Aorta (tissue), 5 donors: ENCODE data around the gene ACSL3. TPM values are rescaled to one million over a fixed set of nuclear protein-coding genes. Genes with fewer than 3 reads are reported as not detected.

ENCODE experiments used
- ATAC-seq: fragments of 200-7000 bp; cut with Tn5 transposase; one replicate; pipeline ENCODE4 v1.9.1; 2022; ENCODE audit warnings: moderate library complexity; ENCODE audit not compliant: low FRiP score
- DNase-seq, 2 donors: peaks; one replicate each; pipeline ENCODE4 v3.0.0-alpha.2; 2020
- H3K27ac ChIP-seq, 2 donors: one replicate each; pipeline ENCODE4 v1.5.1; 2013; ENCODE audit warnings: low read length in 2 of 2, mild to moderate bottlenecking in 2 of 2, moderate library complexity in 2 of 2, control low read depth in 1 of 2, inconsistent platforms in 1 of 2, low read depth in 1 of 2
- H3K27me3 ChIP-seq, 2 donors: one replicate each; pipeline ENCODE4 v1.6.1; 2013; ENCODE audit warnings: control low read depth in 1 of 2, low read length in 1 of 2, mild to moderate bottlenecking in 1 of 2, moderate library complexity in 1 of 2; ENCODE audit not compliant: insufficient read depth in 2 of 2, control insufficient read depth in 1 of 2
- H3K36me3 ChIP-seq, 2 donors: one replicate each; pipeline ENCODE4 v1.6.1; 2013; ENCODE audit warnings: control low read depth in 1 of 2, low read length in 1 of 2, mild to moderate bottlenecking in 1 of 2; ENCODE audit not compliant: insufficient read depth in 2 of 2, control insufficient read depth in 1 of 2
- H3K4me1 ChIP-seq, 2 donors: one replicate each; pipeline ENCODE4 v1.6.1; 2013; ENCODE audit warnings: low read length in 2 of 2, control low read depth in 1 of 2, mild to moderate bottlenecking in 1 of 2, moderate library complexity in 1 of 2; ENCODE audit not compliant: insufficient read depth in 2 of 2, control insufficient read depth in 1 of 2
- H3K4me3 ChIP-seq, 2 donors: one replicate each; pipeline ENCODE4 v1.5.1; 2013; ENCODE audit warnings: low read length in 2 of 2, control low read depth in 1 of 2, mild to moderate bottlenecking in 1 of 2
- H3K9me3 ChIP-seq: one replicate; pipeline ENCODE4 v1.6.1; 2013; ENCODE audit warnings: mild to moderate bottlenecking, low read length; ENCODE audit not compliant: control insufficient read depth
- WGBS, 2 donors: extraction: QIAGEN DNeasy Blood & Tissue Kit; methylation state at CpG; one replicate each; pipeline ENCODE4 v1.1.7; 2013; 5-methylcytosine and 5-hydroxymethylcytosine counted together
- intact Hi-C, 2 donors: fragments of 100-400 bp; cut with DNase I; formaldehyde crosslinking; loops; one replicate each; pipeline versions ENCODE4 v1.14.2 to v1.15.0; 2022
- polyA plus RNA-seq, 2 donors: library from polyadenylated mRNA; stranded (reverse); fragments of 200-250 nt; gene quantifications; one replicate each; pipeline ENCODE4 v1.2.3, GENCODE V29; 2013
- total RNA-seq, 2 donors: library from RNA; stranded (reverse); fragmentation: NEBNext Ultra II Directional; extraction: Animal tissue kit (Norgen Biotek cat#: 25700); gene quantifications; one replicate each; pipeline ENCODE4 v1.2.1, GENCODE V29; 2021
- donor health status: healthy with polysubstance abuse.
- donor health status: Bipolar disorder and iron deficiency.
- donor health status: DM: no; HTN: no; CAD: no.
- donor health status: DM: no; HTN: no; CAD: no.
- donor health status: DM: yes; HTN: yes; CAD: no.

The ACSL3 gene
- total and polyA plus RNA-seq, 4 donors = 14.0 to 69.0 (median 52.9) TPM

DNA sequence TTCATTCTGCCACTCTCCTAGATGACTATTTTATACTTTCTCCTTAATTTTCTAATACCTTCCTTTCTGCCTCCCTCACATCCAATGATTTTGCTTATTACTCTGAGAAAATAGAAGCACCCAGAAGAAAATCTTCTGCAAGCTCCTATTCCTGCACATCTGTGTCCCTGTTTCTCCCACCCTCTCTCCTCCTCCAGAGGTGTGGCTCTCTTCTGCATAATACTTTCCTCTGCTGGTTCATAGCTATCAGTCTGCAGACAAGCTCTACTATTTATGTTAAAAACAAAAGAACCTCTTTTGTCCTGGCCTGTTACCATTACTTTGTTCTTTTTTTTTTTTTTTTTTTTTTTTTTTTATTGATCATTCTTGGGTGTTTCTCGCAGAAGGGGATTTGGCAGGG, 34.3 kb downstream of the ACSL3 start:
- H3K9me3 ChIP-seq = no peaks in the 10 kb centered on the region
- no peaks in the 10 kb centered on the region for H3K36me3 ChIP-seq
- DNase-seq = no peak
- H3K27me3 ChIP-seq = no peaks in the 10 kb centered on the region
- no peak for ATAC-seq
- no peak overlapping the region for H3K27ac ChIP-seq
- peaks cover 0 to 11% of the 10 kb centered on the region in 2 donors for H3K4me1 ChIP-seq
- intact Hi-C loops = no loop called here
- no peak overlapping the region for H3K4me3 ChIP-seq
- WGBS, 2 donors = no CpG with 5 or more reads among the region's 1 CpG

- no peaks in the 10 kb centered on the region for H3K9me3 ChIP-seq
- H3K4me1 ChIP-seq = peaks cover 0 to 8% of the 10 kb centered on the region in 2 donors
- WGBS, 2 donors = 38 to 51% methylated on average over 2 to 3 of the region's 3 CpGs
- ATAC-seq (no peak), DNase-seq (no peak)
- H3K27ac ChIP-seq = no peak overlapping the region
- H3K4me3 ChIP-seq = no peak overlapping the region
- no peaks in the 10 kb centered on the region for H3K27me3 ChIP-seq
- intact Hi-C loops = no loop called here
- H3K36me3 ChIP-seq = no peaks in the 10 kb centered on the region
Measured at GRCh38 chr2:222897898-222898297, 37.1 kb downstream of the ACSL3 start.

DNA sequence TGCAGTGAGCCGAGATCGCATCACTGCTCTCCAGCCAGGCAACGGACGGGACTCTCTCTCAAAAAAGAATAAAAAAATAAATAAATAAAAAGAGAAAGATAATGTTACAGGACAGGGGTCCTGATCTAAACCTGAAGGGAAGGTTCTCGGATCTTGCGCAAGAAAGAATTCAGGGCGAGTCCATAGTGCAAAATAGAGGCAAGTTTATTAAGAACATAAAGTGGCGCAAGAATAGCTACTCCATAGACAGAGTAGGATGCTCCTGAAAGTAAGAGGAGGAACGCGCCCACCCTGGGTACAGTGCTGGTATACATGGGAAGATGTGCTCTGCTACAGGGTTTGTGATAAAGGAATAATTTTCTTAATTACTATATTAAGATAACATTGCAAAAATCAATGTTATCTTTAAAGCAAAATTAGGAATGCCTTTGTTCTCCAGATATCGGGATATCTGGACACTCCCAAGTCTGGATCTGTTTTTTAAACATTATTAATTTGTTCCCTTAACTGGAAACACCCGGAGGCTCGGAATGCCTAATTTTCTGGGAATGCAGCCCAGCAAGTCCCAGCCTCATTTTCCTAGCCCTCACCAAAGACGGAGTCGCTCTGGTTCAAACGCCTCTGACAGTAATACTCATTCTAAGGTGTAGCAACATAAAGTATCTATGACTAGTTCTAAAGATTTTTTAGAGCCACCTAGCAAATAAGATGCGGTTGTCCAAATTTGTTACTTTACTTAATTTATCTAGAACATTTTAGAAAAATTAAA, 38.8 kb downstream of the ACSL3 start:
- DNase-seq (no peak), ATAC-seq (no peak)
- intact Hi-C loops = loop anchor here (5.0 kb wide), 4 partner anchors 32 to 207 kb away; partner anchors contain the start of gene ACSL3 (in 1 of the 2)
- Histone ChIP-seq H3K27ac (no peak overlapping the region), H3K27me3 (no peaks in the 10 kb centered on the region), H3K9me3 (no peaks in the 10 kb centered on the region), H3K36me3 (peaks cover 0 to 2% of the 10 kb centered on the region in 2 donors), H3K4me3 (no peak overlapping the region), H3K4me1 (peaks cover 0 to 3% of the 10 kb centered on the region in 2 donors)
- 70 to 73% methylated on average over 17 of the region's 17 CpGs for WGBS, 2 donors

DNA sequence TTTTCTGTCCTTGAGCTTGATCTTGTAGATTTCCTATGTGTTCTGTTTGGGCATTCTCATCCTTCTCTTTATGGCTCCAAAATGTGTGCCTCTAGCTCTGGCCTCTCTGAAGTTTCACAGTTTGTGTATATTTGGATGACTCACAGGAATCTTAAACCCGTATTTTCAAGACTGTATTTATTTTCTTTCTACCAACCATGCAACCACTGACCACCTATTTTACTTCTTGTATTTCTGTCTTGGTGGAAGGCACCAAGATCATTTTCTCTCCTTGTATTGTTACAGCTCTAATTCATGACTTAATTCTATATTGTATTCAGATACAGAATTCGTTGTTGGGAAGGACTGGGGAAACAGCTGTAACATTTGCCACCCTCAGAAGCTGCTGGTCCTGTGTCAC, 39.5 kb downstream of the ACSL3 start:
- intact Hi-C loops = loop anchor here (5.0 kb wide), 4 partner anchors 33 to 208 kb away; partner anchors contain the start of gene ACSL3 (in 1 of the 2)
- Histone ChIP-seq H3K27ac (no peak overlapping the region), H3K9me3 (no peaks in the 10 kb centered on the region), H3K4me3 (no peak overlapping the region), H3K36me3 (peaks cover 0 to 2% of the 10 kb centered on the region in 2 donors), H3K27me3 (no peaks in the 10 kb centered on the region), H3K4me1 (peaks cover 2 to 5% of the 10 kb centered on the region in 2 donors)
- 23 to 26% methylated on average over 2 of the region's 2 CpGs for WGBS, 2 donors
- ATAC-seq (no peak), DNase-seq (no peak)

GRCh38 chr2:222902660-222903059, 41.8 kb downstream of the ACSL3 start:
- Histone ChIP-seq H3K27me3 (no peaks in the 10 kb centered on the region), H3K27ac (no peak overlapping the region), H3K4me1 (peaks cover 5 to 6% of the 10 kb centered on the region in 2 donors), H3K36me3 (peaks cover 0 to 2% of the 10 kb centered on the region in 2 donors), H3K4me3 (no peak overlapping the region), H3K9me3 (no peaks in the 10 kb centered on the region)
- no peak for DNase-seq
- WGBS, 2 donors = 83 to 86% methylated on average over 4 of the region's 4 CpGs
- no peak for ATAC-seq
- intact Hi-C loops = loop anchor here (5.0 kb wide), 4 partner anchors 35 to 210 kb away; partner anchors contain the start of gene ACSL3 (in 1 of the 2)

- DNase-seq (no peak), ATAC-seq (peak; percentile 79)
- Histone ChIP-seq H3K27me3 (no peaks in the 10 kb centered on the region), H3K27ac (peak overlapping the region in 1 of 2 donors; percentile 71), H3K4me3 (no peak overlapping the region), H3K9me3 (no peaks in the 10 kb centered on the region), H3K36me3 (peaks cover 0 to 2% of the 10 kb centered on the region in 2 donors), H3K4me1 (peaks cover 6 to 10% of the 10 kb centered on the region in 2 donors)
- WGBS, 2 donors = 86 to 90% methylated on average over 15 to 16 of the region's 16 CpGs
- intact Hi-C loops = loop anchor here (5.0 kb wide), 4 partner anchors 36 to 211 kb away; partner anchors contain the start of gene ACSL3 (in 1 of the 2)
Measured at GRCh38 chr2:222903234-222904220, 42.7 kb downstream of the ACSL3 start.

DNA sequence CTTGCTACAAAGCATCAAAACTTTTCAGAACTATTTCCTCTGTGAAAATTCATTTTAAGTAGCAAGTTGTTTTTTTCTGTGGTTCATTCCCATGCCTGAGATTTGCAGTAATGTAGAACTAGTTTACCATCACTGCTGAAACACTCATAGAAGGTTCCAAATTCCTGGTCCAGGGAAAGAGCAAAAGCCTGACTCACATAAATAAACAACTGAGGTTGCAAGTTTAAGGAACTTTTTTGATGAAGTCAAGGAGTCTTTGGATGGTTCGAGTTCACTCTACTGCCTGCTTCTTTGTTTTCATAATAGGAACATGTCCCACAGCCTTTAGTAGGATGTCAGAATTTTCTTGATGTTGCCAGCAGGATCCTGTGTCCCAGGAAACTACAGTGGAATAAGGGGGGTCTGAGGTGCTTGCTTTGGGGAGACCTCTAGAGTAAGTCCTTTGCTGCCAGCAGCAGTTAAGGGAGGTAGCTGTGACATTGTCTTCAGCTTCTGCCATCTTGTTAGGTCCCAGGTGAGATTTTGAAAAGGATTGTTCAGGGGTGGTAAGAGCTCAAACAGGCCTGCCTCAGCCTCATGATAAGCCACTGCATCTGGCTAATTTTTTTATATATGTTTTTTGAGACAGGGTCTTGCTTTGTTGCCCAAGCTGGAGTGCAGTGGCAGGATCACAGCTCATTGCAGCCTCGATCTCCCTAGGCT, 43.9 kb downstream of the ACSL3 start:
- WGBS, 2 donors = 49 to 52% methylated on average over 2 of the region's 2 CpGs
- Histone ChIP-seq H3K27ac (peak overlapping the region; percentile 76 to 96), H3K36me3 (peaks cover 3 to 4% of the 10 kb centered on the region in 2 donors), H3K27me3 (no peaks in the 10 kb centered on the region), H3K4me1 (peaks cover 6 to 10% of the 10 kb centered on the region in 2 donors), H3K9me3 (no peaks in the 10 kb centered on the region), H3K4me3 (no peak overlapping the region)
- ATAC-seq = peak; percentile 30
- intact Hi-C loops = loop anchor here (5.0 kb wide), 4 partner anchors 37 to 212 kb away; partner anchors contain the start of gene ACSL3 (in 1 of the 2)
- no peak for DNase-seq

DNA sequence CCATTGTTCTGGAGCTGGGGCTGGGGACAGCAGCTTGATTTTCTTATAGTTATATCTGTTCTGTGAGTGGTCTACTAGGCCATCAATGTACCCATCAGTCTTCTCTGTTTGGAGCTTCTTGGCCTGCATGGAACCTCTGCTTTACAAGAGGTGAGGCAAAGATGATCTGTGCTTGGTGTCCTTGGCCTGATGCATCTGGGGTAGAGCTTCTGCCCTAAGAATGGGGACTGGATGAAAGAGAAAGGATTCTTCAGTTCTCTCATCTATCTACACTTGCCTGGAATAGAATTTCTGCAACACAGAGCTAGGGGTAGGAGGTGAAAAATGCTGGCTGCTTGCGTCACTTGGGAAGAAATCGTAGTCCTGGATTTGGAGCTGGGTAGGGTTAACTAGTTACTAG, 46.2 kb downstream of the ACSL3 start:
- H3K4me1 ChIP-seq = peaks cover 6% of the 10 kb centered on the region in 2 donors
- DNase-seq = no peak
- intact Hi-C loops = loop anchor here in 1 of 2 donors (5.0 kb wide), 1 partner anchor 200 kb away; no protein-coding TSS in a partner anchor
- H3K4me3 ChIP-seq = no peak overlapping the region
- no peak for ATAC-seq
- H3K36me3 ChIP-seq = peaks cover 5% of the 10 kb centered on the region in 2 donors
- no peak overlapping the region for H3K27ac ChIP-seq
- no peaks in the 10 kb centered on the region for H3K9me3 ChIP-seq
- H3K27me3 ChIP-seq = no peaks in the 10 kb centered on the region
- WGBS, 2 donors = 93 to 98% methylated on average over 2 of the region's 2 CpGs
